GM23248 (cell line): Measurements from ENCODE around the gene SPOCK2.

ENCODE experiments used
- EZH2 ChIP-seq: fragments of 200-600 bp; sonication (generic); IDR thresholded peaks from 2 replicates; pipeline ENCODE4 v1.6.1; 2018; ENCODE audit warnings: antibody characterized with exemption, mild to moderate bottlenecking; ENCODE audit not compliant: insufficient read depth, poor library complexity, severe bottlenecking
- EZH2phosphoT487 ChIP-seq: fragments of 200-600 bp; sonication (generic); IDR thresholded peaks from 2 replicates; pipeline ENCODE4 v1.6.1; 2018; ENCODE audit warnings: antibody characterized with exemption, moderate library complexity, mild to moderate bottlenecking, low read depth; ENCODE audit not compliant: insufficient read depth

DNA sequence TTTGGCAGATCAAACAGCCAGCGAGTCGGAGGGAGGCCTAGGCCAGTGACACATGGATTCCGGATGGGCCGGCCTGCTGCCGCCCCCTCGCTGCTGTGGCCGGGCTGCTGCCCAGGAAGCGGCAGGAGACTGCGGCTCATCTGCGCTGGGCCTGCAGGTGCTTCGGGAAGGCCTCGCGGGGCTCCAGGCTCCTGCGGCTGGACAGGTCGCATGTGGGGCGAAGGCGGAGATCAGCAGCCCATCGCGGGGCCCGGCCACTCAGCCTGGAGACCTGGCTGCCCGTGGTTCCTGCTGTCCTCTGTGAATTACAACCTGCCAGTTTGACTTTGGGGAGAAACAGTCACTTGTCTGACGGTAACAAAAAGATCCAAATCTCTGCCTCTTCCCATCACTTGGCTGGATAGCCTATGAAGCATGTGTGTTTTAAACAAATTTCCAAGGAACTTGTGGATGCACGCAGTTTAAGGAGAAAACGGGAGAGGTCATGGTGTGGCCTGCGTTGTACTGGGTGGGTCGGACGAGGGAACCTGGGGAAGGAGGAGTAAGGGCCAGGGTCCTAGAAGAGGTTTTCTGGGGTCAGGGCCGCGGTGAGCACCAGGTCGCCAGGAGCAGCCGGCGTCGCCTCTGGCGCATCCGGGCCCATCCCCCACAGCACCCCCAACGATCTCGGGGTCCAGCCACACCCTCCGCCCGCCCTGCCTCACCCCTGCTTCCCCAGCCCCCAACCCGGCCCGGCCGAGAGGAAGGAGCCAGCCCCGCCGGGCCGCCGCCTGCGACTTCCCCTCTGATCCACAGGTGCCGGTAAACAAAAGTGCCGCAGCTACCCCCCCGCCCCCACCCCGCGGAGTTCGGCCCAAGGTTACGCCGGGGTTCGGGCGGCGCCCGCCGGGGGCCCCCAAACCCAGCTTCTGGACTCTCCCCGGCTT lies 1.6 kb downstream of the SPOCK2 start:
- TF ChIP-seq EZH2 (no peak), EZH2phosphoT487 (no peak)
